ENCODE results near the gene KATNIP. TPM values are rescaled to one million over a fixed set of nuclear protein-coding genes. Genes with fewer than 3 reads are reported as not detected.

The KATNIP gene
- total and polyA plus RNA-seq, 9 of the 15 experiments (the other 6 are each of a cell fraction or from before 2014, with no cell fraction given) = 1.7 to 13.2 (median 8.0) TPM

DNA sequence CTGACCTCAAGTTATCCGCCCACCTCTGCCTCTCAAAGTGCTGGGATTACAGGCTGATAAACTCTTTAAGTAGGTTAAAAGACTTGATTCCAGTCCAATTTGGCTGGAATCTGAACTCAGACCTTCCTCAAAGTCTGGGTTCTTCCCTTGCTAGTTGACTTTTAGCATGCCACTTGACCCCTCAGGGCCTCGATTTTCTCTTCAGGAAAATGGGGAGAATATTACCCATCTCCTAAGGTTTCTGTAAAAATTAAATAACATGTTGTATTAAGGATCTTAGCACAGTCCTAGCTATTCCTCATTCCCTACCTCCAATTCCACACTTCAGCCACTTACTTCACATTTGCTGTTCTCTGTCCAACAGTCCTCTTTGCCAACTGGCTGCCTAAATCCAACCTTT lies 2.1 kb upstream of the KATNIP start:
- in situ Hi-C loops (cut with MboI) = no loop called here
- no TSS peak for BruUV-seq (replicated peaks)
- no peaks in the 10 kb centered on the region for H3K27me3 ChIP-seq (ENCODE audit: control insufficient read depth in 2 of 2, insufficient read depth in 2 of 2, low read length in 2 of 2)
- FAIRE-seq (no peak), ATAC-seq (no peak), DNase-seq (ENCODE audit: extremely low read depth in 1 of 4, low spot score in 3 of 4) (no peak)
- H3K79me2 ChIP-seq (ENCODE audit: control insufficient read depth, insufficient read depth, low read length) = peaks cover 40% of the 10 kb centered on the region
- H3K27ac ChIP-seq (ENCODE audit: extremely low read depth, low read depth, low read length) = no peak overlapping the region
- ChIA-PET POLR2A (no interaction called here), CTCF (ENCODE audit: low intra/inter-chr PET ratio) (no interaction called here)
- H3K36me3 ChIP-seq (ENCODE audit: control insufficient read depth, insufficient read depth, low read length) = peaks cover 39% of the 10 kb centered on the region
- 70% methylated on average over 2 of the region's 2 CpGs for WGBS (ENCODE audit: insufficient coverage, low coverage, missing lambda C conversion rate)
- H4K20me1 ChIP-seq (replicated peaks; ENCODE audit: control insufficient read depth, insufficient read depth, low read length) = peaks cover 16% of the 10 kb centered on the region
- H3K4me3 ChIP-seq = no peak overlapping the region
- intact Hi-C loops (cut with micrococcal nuclease) = no loop called here
- TF ChIP-seq PTTG1 (tag; IDR thresholded peaks at IDR 0.05; ENCODE audit: low read depth) (no peak), BCOR (IDR thresholded peaks at IDR 0.05) (peak; percentile 65), ADNP (tag; IDR thresholded peaks at IDR 0.05) (0 out of 2 replicates have a peak, but pooled peaks have one; percentile 27), TCF3 (CRISPR knock-in tag; IDR thresholded peaks at IDR 0.05) (no peak), CBFA2T2 (conservative IDR thresholded peaks at IDR 0.05) (no peak), RBM25 (IDR thresholded peaks at IDR 0.05; ENCODE audit: low read depth, low read length, severe bottlenecking) (peak; percentile 62), EGR1 (conservative IDR thresholded peaks at IDR 0.05) (peak; percentile 46), ZKSCAN1 (IDR thresholded peaks at IDR 0.05; ENCODE audit: low read depth, low read length) (no peak), E2F3 (CRISPR knock-in tag; IDR thresholded peaks at IDR 0.05) (no peak), ILF3 (IDR thresholded peaks at IDR 0.05; ENCODE audit: borderline replicate concordance) (no peak), SREBF1 (IDR thresholded peaks at IDR 0.05; ENCODE audit: borderline replicate concordance, low read depth, low read length) (no peak), ESRRA (IDR thresholded peaks at IDR 0.05; ENCODE audit: borderline replicate concordance, low read depth) (peak; percentile 90), SP1 (CRISPR knock-in tag; IDR thresholded peaks at IDR 0.05) (no peak)
- TF ChIP-seq, protein P1, sequence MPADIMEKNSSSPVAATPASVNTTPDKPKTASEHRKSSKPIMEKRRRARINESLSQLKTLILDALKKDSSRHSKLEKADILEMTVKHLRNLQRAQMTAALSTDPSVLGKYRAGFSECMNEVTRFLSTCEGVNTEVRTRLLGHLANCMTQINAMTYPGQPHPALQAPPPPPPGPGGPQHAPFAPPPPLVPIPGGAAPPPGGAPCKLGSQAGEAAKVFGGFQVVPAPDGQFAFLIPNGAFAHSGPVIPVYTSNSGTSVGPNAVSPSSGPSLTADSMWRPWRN (IDR thresholded peaks at IDR 0.05; ENCODE audit: low read depth) = no peak
- TF ChIP-seq, protein P2, sequence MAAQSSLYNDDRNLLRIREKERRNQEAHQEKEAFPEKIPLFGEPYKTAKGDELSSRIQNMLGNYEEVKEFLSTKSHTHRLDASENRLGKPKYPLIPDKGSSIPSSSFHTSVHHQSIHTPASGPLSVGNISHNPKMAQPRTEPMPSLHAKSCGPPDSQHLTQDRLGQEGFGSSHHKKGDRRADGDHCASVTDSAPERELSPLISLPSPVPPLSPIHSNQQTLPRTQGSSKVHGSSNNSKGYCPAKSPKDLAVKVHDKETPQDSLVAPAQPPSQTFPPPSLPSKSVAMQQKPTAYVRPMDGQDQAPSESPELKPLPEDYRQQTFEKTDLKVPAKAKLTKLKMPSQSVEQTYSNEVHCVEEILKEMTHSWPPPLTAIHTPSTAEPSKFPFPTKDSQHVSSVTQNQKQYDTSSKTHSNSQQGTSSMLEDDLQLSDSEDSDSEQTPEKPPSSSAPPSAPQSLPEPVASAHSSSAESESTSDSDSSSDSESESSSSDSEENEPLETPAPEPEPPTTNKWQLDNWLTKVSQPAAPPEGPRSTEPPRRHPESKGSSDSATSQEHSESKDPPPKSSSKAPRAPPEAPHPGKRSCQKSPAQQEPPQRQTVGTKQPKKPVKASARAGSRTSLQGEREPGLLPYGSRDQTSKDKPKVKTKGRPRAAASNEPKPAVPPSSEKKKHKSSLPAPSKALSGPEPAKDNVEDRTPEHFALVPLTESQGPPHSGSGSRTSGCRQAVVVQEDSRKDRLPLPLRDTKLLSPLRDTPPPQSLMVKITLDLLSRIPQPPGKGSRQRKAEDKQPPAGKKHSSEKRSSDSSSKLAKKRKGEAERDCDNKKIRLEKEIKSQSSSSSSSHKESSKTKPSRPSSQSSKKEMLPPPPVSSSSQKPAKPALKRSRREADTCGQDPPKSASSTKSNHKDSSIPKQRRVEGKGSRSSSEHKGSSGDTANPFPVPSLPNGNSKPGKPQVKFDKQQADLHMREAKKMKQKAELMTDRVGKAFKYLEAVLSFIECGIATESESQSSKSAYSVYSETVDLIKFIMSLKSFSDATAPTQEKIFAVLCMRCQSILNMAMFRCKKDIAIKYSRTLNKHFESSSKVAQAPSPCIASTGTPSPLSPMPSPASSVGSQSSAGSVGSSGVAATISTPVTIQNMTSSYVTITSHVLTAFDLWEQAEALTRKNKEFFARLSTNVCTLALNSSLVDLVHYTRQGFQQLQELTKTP (IDR thresholded peaks at IDR 0.05; ENCODE audit: low read depth in 1 of 2, partially characterized antibody in 2 of 2) = no peak
- no peak overlapping the region for H3K9ac ChIP-seq (ENCODE audit: insufficient read depth in 1 of 2, low read depth in 2 of 2, low read length in 2 of 2)
- H3K9me1 ChIP-seq (ENCODE audit: control insufficient read depth, insufficient read depth, low read length) = no peaks in the 10 kb centered on the region
- peaks cover 21 to 23% of the 10 kb centered on the region in 2 experiments for H3K4me1 ChIP-seq (replicated peaks in 1 of 2; ENCODE audit: control insufficient read depth in 2 of 2, insufficient read depth in 2 of 2, low read length in 2 of 2)
- no peaks in the 10 kb centered on the region for H3K9me3 ChIP-seq (replicated peaks; ENCODE audit: control insufficient read depth, insufficient read depth, low read depth, low read length)
- no peak overlapping the region for H3K4me2 ChIP-seq (ENCODE audit: insufficient read depth, low read length)
- H2AFZ ChIP-seq (ENCODE audit: low read depth, low read length) = no peak overlapping the region

Measured in K562 (cell line).